Measurements from ENCODE around the gene CHTF18.
"Not testable (repeated sequence)": the region's sequence is repeated elsewhere in the genome, so short reads cannot be mapped to it uniquely, and the experiment has no call there.

The CHTF18 gene

GRCh38 chr16:818132-818531, 29.7 kb downstream of the CHTF18 start:
- H3K9me3 ChIP-seq (ENCODE audit: insufficient read depth, low read length), result no peaks in the 10 kb centered on the region
- no peak overlapping the region for H3K4me3 ChIP-seq (ENCODE audit: insufficient read depth, low read length, poor library complexity, severe bottlenecking)
- no peak overlapping the region for H3K27ac ChIP-seq (ENCODE audit: low read depth, low read length)
- no peaks in the 10 kb centered on the region for H3K9me2 ChIP-seq (replicated peaks; ENCODE audit: insufficient read depth, low read length)
- H2AFZ ChIP-seq (ENCODE audit: low read depth, low read length, severe bottlenecking), result no peak overlapping the region
- H4K20me1 ChIP-seq (ENCODE audit: low read depth, low read length), result no peaks in the 10 kb centered on the region
- H3K79me2 ChIP-seq (ENCODE audit: insufficient read depth, low read length), result no peaks in the 10 kb centered on the region
- no peaks in the 10 kb centered on the region for H3K27me3 ChIP-seq (ENCODE audit: low read length)
- H3K36me3 ChIP-seq (ENCODE audit: low read length), result no peaks in the 10 kb centered on the region
- H3K9ac ChIP-seq (ENCODE audit: low read length), result no peak overlapping the region
- no peak overlapping the region for H3K4me2 ChIP-seq (ENCODE audit: low read depth, low read length, poor library complexity, severe bottlenecking)
- no peak for TF ChIP-seq EZH2phosphoT487 (conservative IDR thresholded peaks at IDR 0.05; ENCODE audit: low read length)
- TF ChIP-seq, protein P1, sequence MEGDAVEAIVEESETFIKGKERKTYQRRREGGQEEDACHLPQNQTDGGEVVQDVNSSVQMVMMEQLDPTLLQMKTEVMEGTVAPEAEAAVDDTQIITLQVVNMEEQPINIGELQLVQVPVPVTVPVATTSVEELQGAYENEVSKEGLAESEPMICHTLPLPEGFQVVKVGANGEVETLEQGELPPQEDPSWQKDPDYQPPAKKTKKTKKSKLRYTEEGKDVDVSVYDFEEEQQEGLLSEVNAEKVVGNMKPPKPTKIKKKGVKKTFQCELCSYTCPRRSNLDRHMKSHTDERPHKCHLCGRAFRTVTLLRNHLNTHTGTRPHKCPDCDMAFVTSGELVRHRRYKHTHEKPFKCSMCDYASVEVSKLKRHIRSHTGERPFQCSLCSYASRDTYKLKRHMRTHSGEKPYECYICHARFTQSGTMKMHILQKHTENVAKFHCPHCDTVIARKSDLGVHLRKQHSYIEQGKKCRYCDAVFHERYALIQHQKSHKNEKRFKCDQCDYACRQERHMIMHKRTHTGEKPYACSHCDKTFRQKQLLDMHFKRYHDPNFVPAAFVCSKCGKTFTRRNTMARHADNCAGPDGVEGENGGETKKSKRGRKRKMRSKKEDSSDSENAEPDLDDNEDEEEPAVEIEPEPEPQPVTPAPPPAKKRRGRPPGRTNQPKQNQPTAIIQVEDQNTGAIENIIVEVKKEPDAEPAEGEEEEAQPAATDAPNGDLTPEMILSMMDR (IDR thresholded peaks at IDR 0.05; ENCODE audit: insufficient read depth, low read length, poor library complexity, severe bottlenecking), result no peak
- H3F3A ChIP-seq (ENCODE audit: insufficient read depth), result no peaks in the 10 kb centered on the region

DNA sequence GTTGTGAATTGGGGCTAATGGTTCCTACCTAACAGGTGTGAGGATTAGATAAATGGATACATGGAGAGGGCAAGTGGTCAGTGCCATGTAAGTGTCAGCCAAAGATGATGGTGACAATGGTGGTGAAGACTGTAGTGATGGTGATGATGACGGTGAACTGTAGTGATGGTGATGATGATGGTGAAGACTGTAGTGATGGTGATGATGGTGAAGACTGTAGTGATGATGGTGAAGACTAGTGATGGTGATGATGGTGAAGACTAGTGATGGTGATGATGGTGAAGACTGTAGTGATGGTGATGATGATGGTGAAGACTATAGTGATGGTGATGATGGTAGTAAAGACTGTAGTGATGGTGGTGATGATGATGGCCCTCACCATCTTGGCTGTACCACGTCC, 30.2 kb downstream of the CHTF18 start:
- Histone ChIP-seq H2AFZ (ENCODE audit: low read depth, low read length, severe bottlenecking) (no peak overlapping the region), H3K27me3 (ENCODE audit: low read length) (no peaks in the 10 kb centered on the region), H3K4me3 (ENCODE audit: insufficient read depth, low read length, poor library complexity, severe bottlenecking) (no peak overlapping the region), H3K9me2 (replicated peaks; ENCODE audit: insufficient read depth, low read length) (no peaks in the 10 kb centered on the region), H3K36me3 (ENCODE audit: low read length) (no peaks in the 10 kb centered on the region), H3K9me3 (ENCODE audit: insufficient read depth, low read length) (no peaks in the 10 kb centered on the region), H3K9ac (ENCODE audit: low read length) (no peak overlapping the region), H3K4me2 (ENCODE audit: low read depth, low read length, poor library complexity, severe bottlenecking) (no peak overlapping the region), H3F3A (ENCODE audit: insufficient read depth) (no peaks in the 10 kb centered on the region), H3K27ac (ENCODE audit: low read depth, low read length) (no peak overlapping the region), H3K79me2 (ENCODE audit: insufficient read depth, low read length) (no peaks in the 10 kb centered on the region), H4K20me1 (ENCODE audit: low read depth, low read length) (no peaks in the 10 kb centered on the region)
- no peak for TF ChIP-seq EZH2phosphoT487 (conservative IDR thresholded peaks at IDR 0.05; ENCODE audit: low read length)
- TF ChIP-seq, protein P1 (IDR thresholded peaks at IDR 0.05; ENCODE audit: insufficient read depth, low read length, poor library complexity, severe bottlenecking), result no peak

DNA sequence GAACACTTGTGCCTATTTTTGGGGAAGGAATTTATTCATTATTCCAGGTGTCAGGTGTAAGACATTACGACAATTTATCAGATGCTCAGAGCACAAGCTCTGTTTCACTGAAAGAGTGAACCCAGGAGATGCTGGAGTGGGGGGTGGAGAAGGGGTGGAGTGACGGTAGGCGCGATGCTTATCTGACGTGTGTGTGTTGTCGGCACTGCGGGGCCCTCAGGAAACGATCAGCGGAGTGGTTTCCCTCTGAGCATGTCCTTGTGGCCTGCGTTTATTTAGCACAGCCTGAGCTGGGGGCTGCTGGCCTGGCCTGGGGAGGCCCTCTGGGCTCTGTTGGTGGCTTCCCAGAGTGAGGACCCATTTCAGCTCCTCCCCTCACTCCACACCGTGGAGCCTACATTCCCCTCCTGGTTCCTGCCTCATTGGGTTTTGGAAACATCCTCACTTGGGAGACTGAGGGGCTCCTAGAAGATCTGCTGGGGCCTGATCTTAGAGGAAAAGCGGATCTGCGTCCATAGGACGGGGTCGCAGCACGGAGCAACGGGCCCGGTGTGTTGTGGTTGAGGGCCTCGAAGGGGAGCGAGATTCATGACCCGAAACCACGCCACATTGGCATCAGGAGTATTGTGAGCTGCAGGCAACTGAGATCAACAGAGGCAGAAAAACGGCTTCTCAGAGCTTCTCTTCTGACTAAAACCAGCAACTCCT, 31.1 kb downstream of the CHTF18 start:
- no peaks in the 10 kb centered on the region for H3K36me3 ChIP-seq (ENCODE audit: low read length)
- H3K4me2 ChIP-seq (ENCODE audit: low read depth, low read length, poor library complexity, severe bottlenecking), result no peak overlapping the region
- no peak overlapping the region for H3K27ac ChIP-seq (ENCODE audit: low read depth, low read length)
- H3K9me3 ChIP-seq (ENCODE audit: insufficient read depth, low read length), result no peaks in the 10 kb centered on the region
- H3K4me3 ChIP-seq (ENCODE audit: insufficient read depth, low read length, poor library complexity, severe bottlenecking), result no peak overlapping the region
- H3K9ac ChIP-seq (ENCODE audit: low read length), result no peak overlapping the region
- H4K20me1 ChIP-seq (ENCODE audit: low read depth, low read length), result no peaks in the 10 kb centered on the region
- no peak overlapping the region for H2AFZ ChIP-seq (ENCODE audit: low read depth, low read length, severe bottlenecking)
- H3K79me2 ChIP-seq (ENCODE audit: insufficient read depth, low read length), result no peaks in the 10 kb centered on the region
- no peaks in the 10 kb centered on the region for H3K27me3 ChIP-seq (ENCODE audit: low read length)
- TF ChIP-seq EZH2phosphoT487 (conservative IDR thresholded peaks at IDR 0.05; ENCODE audit: low read length), result no peak
- TF ChIP-seq, protein P1 (IDR thresholded peaks at IDR 0.05; ENCODE audit: insufficient read depth, low read length, poor library complexity, severe bottlenecking), result no peak
- H3K9me2 ChIP-seq (replicated peaks; ENCODE audit: insufficient read depth, low read length), result no peaks in the 10 kb centered on the region
- no peaks in the 10 kb centered on the region for H3F3A ChIP-seq (ENCODE audit: insufficient read depth)

DNA sequence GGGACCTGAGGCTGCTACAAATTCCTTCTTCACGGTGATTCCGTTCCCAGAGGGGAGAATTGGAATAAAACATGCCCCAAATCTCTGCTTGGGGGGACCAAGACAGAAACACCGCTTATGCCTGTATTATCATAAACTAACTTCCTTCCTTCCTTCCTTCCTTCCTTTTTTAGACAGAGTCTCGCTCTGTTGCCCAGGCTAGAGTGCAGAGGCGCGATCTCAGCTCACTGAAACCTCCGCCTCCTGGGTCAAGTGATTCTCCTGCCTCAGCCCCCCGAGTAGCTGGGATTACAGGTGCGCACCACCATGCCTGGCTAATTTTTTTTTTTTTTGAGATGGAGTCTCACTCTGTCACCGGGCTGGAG, 31.6 kb downstream of the CHTF18 start:
- H3F3A ChIP-seq (ENCODE audit: insufficient read depth); H3K9me3 ChIP-seq (ENCODE audit: insufficient read depth, low read length); H3K4me3 ChIP-seq (ENCODE audit: insufficient read depth, low read length, poor library complexity, severe bottlenecking); H3K27me3 ChIP-seq (ENCODE audit: low read length); H4K20me1 ChIP-seq (ENCODE audit: low read depth, low read length); H2AFZ ChIP-seq (ENCODE audit: low read depth, low read length, severe bottlenecking); H3K36me3 ChIP-seq (ENCODE audit: low read length); H3K4me2 ChIP-seq (ENCODE audit: low read depth, low read length, poor library complexity, severe bottlenecking); H3K27ac ChIP-seq (ENCODE audit: low read depth, low read length); H3K9ac ChIP-seq (ENCODE audit: low read length); H3K9me2 ChIP-seq (replicated peaks; ENCODE audit: insufficient read depth, low read length); H3K79me2 ChIP-seq (ENCODE audit: insufficient read depth, low read length): not testable (repeated sequence)
